IPS-18c (cell line): ENCODE results near the gene DOCK9.

Source experiments
- H3K4me3 ChIP-seq: 2 replicates; pipeline ENCODE4 v1.7.0; 2013; ENCODE audit warnings: low read depth, mild to moderate bottlenecking, low read length, moderate library complexity; ENCODE audit not compliant: insufficient read depth
- H3K9me3 ChIP-seq: one replicate; pipeline ENCODE4 v1.6.1; 2013; ENCODE audit warnings: mild to moderate bottlenecking, low read length, moderate library complexity; ENCODE audit not compliant: control insufficient read depth, insufficient read depth

Gene DOCK9

GRCh38 chr13:98792785-98793495, 184.9 kb downstream of the DOCK9 start:
- H3K9me3 ChIP-seq = no peaks in the 10 kb centered on the region
- no peak overlapping the region for H3K4me3 ChIP-seq

GRCh38 chr13:98792321-98792720, 185.5 kb downstream of the DOCK9 start:
- no peak overlapping the region for H3K4me3 ChIP-seq
- no peaks in the 10 kb centered on the region for H3K9me3 ChIP-seq

- no peak overlapping the region for H3K4me3 ChIP-seq
These were observed 186.3 kb downstream of the DOCK9 start for GRCh38 chr13:98791611-98792010.

GRCh38 chr13:98787996-98788395, 189.9 kb downstream of the DOCK9 start:
- Histone ChIP-seq H3K9me3 (no peaks in the 10 kb centered on the region), H3K4me3 (no peak overlapping the region)

More at GRCh38 chr13:98791611-98792010, 186.3 kb downstream of the DOCK9 start:
- no peaks in the 10 kb centered on the region for H3K9me3 ChIP-seq

GRCh38 chr13:98787173-98787572, 190.7 kb downstream of the DOCK9 start:
- Histone ChIP-seq H3K4me3 (no peak overlapping the region), H3K9me3 (no peaks in the 10 kb centered on the region)

GRCh38 chr13:98786023-98786422, 191.8 kb downstream of the DOCK9 start:
- Histone ChIP-seq H3K9me3 (no peaks in the 10 kb centered on the region), H3K4me3 (no peak overlapping the region)

- no peak overlapping the region for H3K4me3 ChIP-seq
- no peaks in the 10 kb centered on the region for H3K9me3 ChIP-seq
These were observed 192.5 kb downstream of the DOCK9 start for GRCh38 chr13:98785405-98785804.

- H3K4me3 ChIP-seq = no peak overlapping the region
- no peaks in the 10 kb centered on the region for H3K9me3 ChIP-seq
These were observed 193.2 kb downstream of the DOCK9 start for GRCh38 chr13:98784666-98785065.

GRCh38 chr13:98783856-98784478, 193.9 kb downstream of the DOCK9 start:
- no peaks in the 10 kb centered on the region for H3K9me3 ChIP-seq
- no peak overlapping the region for H3K4me3 ChIP-seq

GRCh38 chr13:98782654-98783053, 195.2 kb downstream of the DOCK9 start:
- H3K4me3 ChIP-seq = no peak overlapping the region
- no peaks in the 10 kb centered on the region for H3K9me3 ChIP-seq

- no peaks in the 10 kb centered on the region for H3K9me3 ChIP-seq
- H3K4me3 ChIP-seq = no peak overlapping the region
These were observed 196.0 kb downstream of the DOCK9 start for GRCh38 chr13:98781905-98782304.

- Histone ChIP-seq H3K9me3 (no peaks in the 10 kb centered on the region), H3K4me3 (no peak overlapping the region)
These were observed 196.4 kb downstream of the DOCK9 start for GRCh38 chr13:98781470-98781869.

- Histone ChIP-seq H3K4me3 (no peak overlapping the region), H3K9me3 (no peaks in the 10 kb centered on the region)
These were observed 196.8 kb downstream of the DOCK9 start for GRCh38 chr13:98781045-98781444.

GRCh38 chr13:98780451-98780850, 197.4 kb downstream of the DOCK9 start:
- no peak overlapping the region for H3K4me3 ChIP-seq
- no peaks in the 10 kb centered on the region for H3K9me3 ChIP-seq

- no peak overlapping the region for H3K4me3 ChIP-seq
- H3K9me3 ChIP-seq = no peaks in the 10 kb centered on the region
These were observed 198.2 kb downstream of the DOCK9 start for GRCh38 chr13:98779695-98780094.

- H3K9me3 ChIP-seq = no peaks in the 10 kb centered on the region
- H3K4me3 ChIP-seq = no peak overlapping the region
These were observed 199.1 kb downstream of the DOCK9 start for GRCh38 chr13:98778749-98779148.

GRCh38 chr13:98776644-98777043, 201.2 kb downstream of the DOCK9 start:
- H3K9me3 ChIP-seq = no peaks in the 10 kb centered on the region
- H3K4me3 ChIP-seq = no peak overlapping the region

- H3K9me3 ChIP-seq = no peaks in the 10 kb centered on the region
- no peak overlapping the region for H3K4me3 ChIP-seq
These were observed 201.8 kb downstream of the DOCK9 start for GRCh38 chr13:98775844-98776598.
